Erythroblast (primary cell): Measurements from ENCODE around the gene RASGRP4.

Experiments used
- GATA1 ChIP-seq: IDR thresholded peaks from 2 replicates; pipeline ENCODE4 v1.6.1; 2011; ENCODE audit warnings: low read depth, mild to moderate bottlenecking, control low read depth, low read length, moderate library complexity
- POLR2A ChIP-seq: IDR thresholded peaks from 2 replicates; pipeline ENCODE4 v1.6.1; 2011; ENCODE audit warnings: mild to moderate bottlenecking, low read length

GRCh38 chr19:38361633-38362075 is 64.4 kb downstream of the RASGRP4 start:
- no peak for TF ChIP-seq POLR2A
- no peak for TF ChIP-seq GATA1
